MG63 (cell line): Measurements from ENCODE around the gene DLGAP1. TPM values are rescaled to one million over a fixed set of nuclear protein-coding genes. Genes with fewer than 3 reads are reported as not detected.

Experiments used
- DNase-seq: peaks from one replicate; pipeline ENCODE4 v3.0.0-alpha.2; 2020
- H3K27me3 ChIP-seq: fragments of 250-450 bp; sonication (Bioruptor Pico); 2 replicates; pipeline ENCODE4 v1.5.1; 2020; ENCODE audit warnings: mild to moderate bottlenecking, moderate library complexity
- H3K36me3 ChIP-seq: fragments of 250-450 bp; sonication (Bioruptor Pico); 2 replicates; pipeline ENCODE4 v1.5.1; 2020; ENCODE audit warnings: mild to moderate bottlenecking, moderate library complexity
- H3K4me3 ChIP-seq: fragments of 250-450 bp; sonication (Bioruptor Pico); 2 replicates; pipeline ENCODE4 v1.5.1; 2020; ENCODE audit warnings: mild to moderate bottlenecking, moderate library complexity
- H3K9me3 ChIP-seq: fragments of 250-450 bp; sonication (Bioruptor Pico); 2 replicates; pipeline ENCODE4 v1.5.1; 2020; ENCODE audit warnings: mild to moderate bottlenecking, moderate library complexity
- total RNA-seq: library from RNA; depleted of rRNA; stranded (reverse); fragments of >200 nt; shearing (Covaris generic); gene quantifications from 2 replicates; pipeline ENCODE4 v1.2.3, GENCODE V29; 2014; ENCODE audit warnings: low replicate concordance

DLGAP1 gene
- total RNA-seq, 1 experiment from 2014 or later, result 3.4 TPM

GRCh38 chr18:3875961-3876360 is 579.1 kb downstream of the DLGAP1 start:
- DNase-seq, result no peak
- no peaks in the 10 kb centered on the region for H3K36me3 ChIP-seq
- H3K4me3 ChIP-seq, result no peak overlapping the region
- no peaks in the 10 kb centered on the region for H3K9me3 ChIP-seq
- no peaks in the 10 kb centered on the region for H3K27me3 ChIP-seq

GRCh38 chr18:3875376-3875775 is 579.7 kb downstream of the DLGAP1 start:
- no peaks in the 10 kb centered on the region for H3K36me3 ChIP-seq
- DNase-seq, result no peak
- no peak overlapping the region for H3K4me3 ChIP-seq
- no peaks in the 10 kb centered on the region for H3K27me3 ChIP-seq
- no peaks in the 10 kb centered on the region for H3K9me3 ChIP-seq

- no peaks in the 10 kb centered on the region for H3K27me3 ChIP-seq
- no peak for DNase-seq
- no peaks in the 10 kb centered on the region for H3K9me3 ChIP-seq
- H3K4me3 ChIP-seq, result peak overlapping the region; percentile 27
- H3K36me3 ChIP-seq, result no peaks in the 10 kb centered on the region
Measured at GRCh38 chr18:3874581-3874980, 580.5 kb downstream of the DLGAP1 start.

- DNase-seq, result no peak
- H3K4me3 ChIP-seq, result peak overlapping the region; percentile 27
Measured at GRCh38 chr18:3874125-3874524, 581.0 kb downstream of the DLGAP1 start.

GRCh38 chr18:3873698-3874097 is 581.4 kb downstream of the DLGAP1 start:
- H3K27me3 ChIP-seq, result no peaks in the 10 kb centered on the region
- no peak for DNase-seq
- H3K9me3 ChIP-seq, result no peaks in the 10 kb centered on the region
- no peaks in the 10 kb centered on the region for H3K36me3 ChIP-seq
- peak overlapping the region; percentile 27 for H3K4me3 ChIP-seq

More at GRCh38 chr18:3874125-3874524, 581.0 kb downstream of the DLGAP1 start:
- no peaks in the 10 kb centered on the region for H3K9me3 ChIP-seq
- no peaks in the 10 kb centered on the region for H3K36me3 ChIP-seq
- H3K27me3 ChIP-seq, result no peaks in the 10 kb centered on the region

- Histone ChIP-seq H3K9me3 (no peaks in the 10 kb centered on the region), H3K4me3 (no peak overlapping the region), H3K27me3 (no peaks in the 10 kb centered on the region), H3K36me3 (no peaks in the 10 kb centered on the region)
- DNase-seq, result no peak
Measured at GRCh38 chr18:3873211-3873610, 581.9 kb downstream of the DLGAP1 start.

- H3K36me3 ChIP-seq, result no peaks in the 10 kb centered on the region
- DNase-seq, result no peak
- no peaks in the 10 kb centered on the region for H3K27me3 ChIP-seq
- no peak overlapping the region for H3K4me3 ChIP-seq
- no peaks in the 10 kb centered on the region for H3K9me3 ChIP-seq
Measured at GRCh38 chr18:3872641-3873040, 582.5 kb downstream of the DLGAP1 start.

GRCh38 chr18:3871687-3872086 is 583.4 kb downstream of the DLGAP1 start:
- Histone ChIP-seq H3K36me3 (no peaks in the 10 kb centered on the region), H3K9me3 (no peaks in the 10 kb centered on the region), H3K27me3 (no peaks in the 10 kb centered on the region), H3K4me3 (no peak overlapping the region)
- DNase-seq, result no peak

- H3K27me3 ChIP-seq, result no peaks in the 10 kb centered on the region
- no peaks in the 10 kb centered on the region for H3K9me3 ChIP-seq
- H3K4me3 ChIP-seq, result no peak overlapping the region
- DNase-seq, result no peak
- no peaks in the 10 kb centered on the region for H3K36me3 ChIP-seq
Measured at GRCh38 chr18:3870914-3871313, 584.2 kb downstream of the DLGAP1 start.

GRCh38 chr18:3869848-3870247 is 585.3 kb downstream of the DLGAP1 start:
- Histone ChIP-seq H3K27me3 (no peaks in the 10 kb centered on the region), H3K36me3 (no peaks in the 10 kb centered on the region), H3K4me3 (no peak overlapping the region), H3K9me3 (no peaks in the 10 kb centered on the region)
- no peak for DNase-seq

GRCh38 chr18:3867864-3868311 is 587.2 kb downstream of the DLGAP1 start:
- Histone ChIP-seq H3K4me3 (no peak overlapping the region), H3K9me3 (no peaks in the 10 kb centered on the region), H3K27me3 (no peaks in the 10 kb centered on the region), H3K36me3 (no peaks in the 10 kb centered on the region)
- no peak for DNase-seq

GRCh38 chr18:3867236-3867635 is 587.9 kb downstream of the DLGAP1 start:
- no peak for DNase-seq
- Histone ChIP-seq H3K36me3 (no peaks in the 10 kb centered on the region), H3K27me3 (no peaks in the 10 kb centered on the region), H3K9me3 (no peaks in the 10 kb centered on the region), H3K4me3 (no peak overlapping the region)

- Histone ChIP-seq H3K9me3 (no peaks in the 10 kb centered on the region), H3K36me3 (no peaks in the 10 kb centered on the region), H3K27me3 (no peaks in the 10 kb centered on the region), H3K4me3 (no peak overlapping the region)
- no peak for DNase-seq
Measured at GRCh38 chr18:3864669-3865298, 590.3 kb downstream of the DLGAP1 start.

GRCh38 chr18:3863593-3863992 is 591.5 kb downstream of the DLGAP1 start:
- Histone ChIP-seq H3K27me3 (no peaks in the 10 kb centered on the region), H3K4me3 (no peak overlapping the region), H3K9me3 (no peaks in the 10 kb centered on the region), H3K36me3 (no peaks in the 10 kb centered on the region)
- no peak for DNase-seq

- H3K36me3 ChIP-seq, result no peaks in the 10 kb centered on the region
- no peak overlapping the region for H3K4me3 ChIP-seq
- no peak for DNase-seq
Measured at GRCh38 chr18:3863006-3863405, 592.1 kb downstream of the DLGAP1 start.

GRCh38 chr18:3861495-3861894 is 593.6 kb downstream of the DLGAP1 start:
- Histone ChIP-seq H3K27me3 (no peaks in the 10 kb centered on the region), H3K9me3 (no peaks in the 10 kb centered on the region), H3K36me3 (no peaks in the 10 kb centered on the region), H3K4me3 (no peak overlapping the region)
- DNase-seq, result no peak

More at GRCh38 chr18:3863006-3863405, 592.1 kb downstream of the DLGAP1 start:
- no peaks in the 10 kb centered on the region for H3K27me3 ChIP-seq
- H3K9me3 ChIP-seq, result no peaks in the 10 kb centered on the region

GRCh38 chr18:3857544-3857943 is 597.6 kb downstream of the DLGAP1 start:
- Histone ChIP-seq H3K4me3 (no peak overlapping the region), H3K36me3 (no peaks in the 10 kb centered on the region), H3K27me3 (no peaks in the 10 kb centered on the region), H3K9me3 (no peaks in the 10 kb centered on the region)
- no peak for DNase-seq

GRCh38 chr18:3855966-3856365 is 599.1 kb downstream of the DLGAP1 start:
- no peak for DNase-seq
- H3K9me3 ChIP-seq, result no peaks in the 10 kb centered on the region
- no peak overlapping the region for H3K4me3 ChIP-seq
- H3K36me3 ChIP-seq, result no peaks in the 10 kb centered on the region
- H3K27me3 ChIP-seq, result no peaks in the 10 kb centered on the region
